CD4-positive, alpha-beta memory T cell (primary cell): Measurements from ENCODE around the gene TTYH3. TPM values are rescaled to one million over a fixed set of nuclear protein-coding genes. Genes with fewer than 3 reads are reported as not detected.

Experiments used
- CTCF ChIA-PET: fragments of 350-600 bp; sonication (Branson Sonifier 250); formaldehyde crosslinking; loops from one replicate; lab custom pipeline; 2021; ENCODE audit warnings: inconsistent platforms; ENCODE audit not compliant: partially characterized antibody; lab: Charles Lee
- POLR2A ChIA-PET: fragments of 350-600 bp; sonication (Branson Sonifier 250); formaldehyde crosslinking; loops from one replicate; lab custom pipeline; 2021; ENCODE audit not compliant: partially characterized antibody; lab: Charles Lee
- DNase-seq, 5 donors: peaks; one replicate each; pipeline versions ENCODE4 v3.0.0 to v3.0.0-alpha.2; 2020 to 2022; ENCODE audit warnings: mixed read lengths in 1 of 5
- H3K27ac ChIP-seq: one replicate; pipeline ENCODE4 v1.7.0; 2013; ENCODE audit warnings: low read depth, low read length
- H3K27me3 ChIP-seq: 2 replicates; pipeline ENCODE4 v1.7.0; 2013; ENCODE audit warnings: mild to moderate bottlenecking, low read length, moderate library complexity; ENCODE audit not compliant: insufficient read depth
- H3K36me3 ChIP-seq: 2 replicates; pipeline ENCODE4 v1.7.0; 2013; ENCODE audit warnings: mild to moderate bottlenecking, low read length, moderate library complexity; ENCODE audit not compliant: insufficient read depth
- H3K4me1 ChIP-seq: 2 replicates; pipeline ENCODE4 v1.7.0; 2013; ENCODE audit warnings: mild to moderate bottlenecking, low read length, moderate library complexity; ENCODE audit not compliant: insufficient read depth
- H3K4me3 ChIP-seq, 2 donors: one replicate each; pipeline ENCODE4 v1.7.0; 2013; ENCODE audit warnings: low read length in 2 of 2, mild to moderate bottlenecking in 1 of 2
- H3K9me3 ChIP-seq, 2 donors: one replicate each; pipeline ENCODE4 v1.7.0; 2013; ENCODE audit warnings: low read length in 2 of 2, control low read depth in 1 of 2; ENCODE audit not compliant: control insufficient read depth in 1 of 2
- H3K27ac Mint-ChIP-seq, 7 donors: one replicate each; pipeline ENCODE4 v1.8.0; 2020 to 2021; ENCODE audit warnings: mixed read lengths in 7 of 7, mild to moderate bottlenecking in 6 of 7, inconsistent platforms in 3 of 7, moderate library complexity in 3 of 7
- H3K27me3 Mint-ChIP-seq, 2 donors: one replicate each; pipeline ENCODE4 v1.8.0; 2020 to 2021; ENCODE audit warnings: mixed read lengths in 2 of 2
- H3K36me3 Mint-ChIP-seq, 2 donors: one replicate each; pipeline ENCODE4 v1.8.0; 2020 to 2021; ENCODE audit warnings: mixed read lengths in 2 of 2, inconsistent platforms in 1 of 2, mild to moderate bottlenecking in 1 of 2
- H3K4me1 Mint-ChIP-seq, 4 donors: one replicate each; pipeline ENCODE4 v1.8.0; 2020 to 2021; ENCODE audit warnings: mixed read lengths in 4 of 4, mild to moderate bottlenecking in 1 of 4
- H3K4me3 Mint-ChIP-seq, 8 donors: one replicate each; pipeline ENCODE4 v1.8.0; 2020 to 2021; ENCODE audit warnings: mixed read lengths in 8 of 8, mild to moderate bottlenecking in 7 of 8, moderate library complexity in 6 of 8, inconsistent platforms in 3 of 8
- H3K9me3 Mint-ChIP-seq, 8 donors: one replicate each; pipeline ENCODE4 v1.8.0; 2020 to 2021; ENCODE audit warnings: mixed read lengths in 8 of 8, mild to moderate bottlenecking in 5 of 8, inconsistent platforms in 3 of 8, moderate library complexity in 1 of 8
- intact Hi-C: fragments of 100-400 bp; cut with micrococcal nuclease; formaldehyde crosslinking; loops from one replicate; pipeline ENCODE4 v1.15.1; 2023
- polyA plus RNA-seq, 2 donors: library from polyadenylated mRNA; unstranded; fragments of 300-500 nt; fragmentation: Illumina TruSeq; gene quantifications; one replicate each; pipeline ENCODE4 v1.2.3, GENCODE V29; 2021
- total RNA-seq, 2 experiments: library from RNA; stranded (reverse); gene quantifications; one replicate each; pipeline ENCODE4 v1.2.3, GENCODE V29; 2021

TTYH3 gene
- total and polyA plus RNA-seq, 4 experiments from 2014 or later, result 0.14 to 12.0 (median 5.8) TPM

- ChIA-PET POLR2A (no interaction called here), CTCF (interaction anchor here (1.2 kb wide), 1 partner anchor 12 kb away, joined by 3 read pairs; no protein-coding TSS in a partner anchor)
- Histone ChIP-seq H3K27ac (no peak overlapping the region), H3K27me3 (no peaks in the 10 kb centered on the region), H3K4me3 (no peak overlapping the region), H3K9me3 (no peaks in the 10 kb centered on the region), H3K36me3 (no peaks in the 10 kb centered on the region), H3K4me1 (no peaks in the 10 kb centered on the region)
- intact Hi-C loops, result no loop called here
- Mint-ChIP-seq H3K4me1 (peaks cover 0 to 3% (median 0%) of the 10 kb centered on the region in 4 donors), H3K27ac (no peak overlapping the region), H3K4me3 (no peak overlapping the region), H3K27me3 (no peaks in the 10 kb centered on the region), H3K9me3 (no peaks in the 10 kb centered on the region), H3K36me3 (peaks cover 0 to 4% of the 10 kb centered on the region in 2 donors)
- DNase-seq, result no peak
Measured at GRCh38 chr7:2661096-2661449, 29.3 kb downstream of the TTYH3 start.

GRCh38 chr7:2661602-2662272 lies 30.0 kb downstream of the TTYH3 start:
- ChIA-PET POLR2A (no interaction called here), CTCF (no interaction called here)
- H3K27ac Mint-ChIP-seq, result no peak overlapping the region
- H3K4me1 Mint-ChIP-seq, result peaks cover 0 to 3% (median 0%) of the 10 kb centered on the region in 4 donors
- H3K9me3 Mint-ChIP-seq, result no peaks in the 10 kb centered on the region
- no peak for DNase-seq
- H3K27me3 Mint-ChIP-seq, result peaks cover 2 to 3% of the 10 kb centered on the region in 2 donors
- Histone ChIP-seq H3K36me3 (no peaks in the 10 kb centered on the region), H3K4me1 (no peaks in the 10 kb centered on the region), H3K27ac (no peak overlapping the region), H3K4me3 (no peak overlapping the region), H3K9me3 (no peaks in the 10 kb centered on the region), H3K27me3 (no peaks in the 10 kb centered on the region)
- H3K36me3 Mint-ChIP-seq, result peaks cover 0 to 4% of the 10 kb centered on the region in 2 donors
- intact Hi-C loops, result no loop called here
- H3K4me3 Mint-ChIP-seq, result no peak overlapping the region

GRCh38 chr7:2662273-2663120 lies 30.7 kb downstream of the TTYH3 start:
- H3K4me3 Mint-ChIP-seq, result no peak overlapping the region
- no peaks in the 10 kb centered on the region for H3K36me3 Mint-ChIP-seq
- no peaks in the 10 kb centered on the region for H3K9me3 Mint-ChIP-seq
- Histone ChIP-seq H3K36me3 (no peaks in the 10 kb centered on the region), H3K4me3 (no peak overlapping the region), H3K4me1 (no peaks in the 10 kb centered on the region), H3K9me3 (no peaks in the 10 kb centered on the region), H3K27me3 (no peaks in the 10 kb centered on the region), H3K27ac (no peak overlapping the region)
- no peak for DNase-seq
- peaks cover 3 to 4% of the 10 kb centered on the region in 2 donors for H3K27me3 Mint-ChIP-seq
- H3K4me1 Mint-ChIP-seq, result no peaks in the 10 kb centered on the region
- no peak overlapping the region for H3K27ac Mint-ChIP-seq
- intact Hi-C loops, result no loop called here
- POLR2A ChIA-PET, result no interaction called here
- CTCF ChIA-PET, result no interaction called here

DNA sequence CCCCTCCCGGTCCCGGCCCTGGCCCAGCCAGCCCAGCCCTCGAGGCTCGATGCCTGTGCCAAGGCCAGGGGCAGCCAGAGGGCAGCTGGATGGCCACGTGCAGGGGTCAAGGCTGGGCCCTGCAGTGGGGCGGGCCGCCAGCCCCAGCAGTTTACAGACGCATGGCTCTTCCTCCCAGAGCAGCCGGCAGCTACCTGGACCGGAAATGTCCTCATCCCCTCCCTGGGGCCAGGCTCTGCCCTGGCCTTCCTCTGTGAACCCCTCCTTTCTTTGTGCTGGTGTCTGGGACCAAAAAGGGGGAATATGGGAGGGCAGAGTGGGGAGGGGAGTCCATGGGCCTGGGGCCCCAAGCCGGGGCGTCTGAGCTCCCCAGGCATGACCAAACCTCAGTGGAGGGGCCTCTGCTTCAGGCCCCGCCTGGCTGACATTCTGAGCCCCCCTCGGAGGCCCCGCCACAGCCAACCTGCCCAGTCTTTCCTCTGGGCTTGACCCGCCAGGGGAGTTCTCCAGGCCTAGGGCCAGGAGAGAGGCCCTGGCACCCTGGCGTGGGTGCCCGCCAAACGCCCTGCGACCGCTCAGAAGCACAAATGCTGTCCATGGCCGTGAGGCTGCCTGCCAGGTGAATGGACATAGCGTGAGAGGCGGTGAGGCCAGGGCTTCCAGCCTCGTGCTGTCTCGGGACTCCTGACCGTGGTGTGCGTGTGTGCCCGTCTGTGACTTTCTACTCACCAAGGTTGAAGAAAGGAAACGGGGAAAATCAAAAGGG lies 31.5 kb downstream of the TTYH3 start:
- Histone ChIP-seq H3K36me3 (no peaks in the 10 kb centered on the region), H3K27ac (no peak overlapping the region), H3K4me3 (no peak overlapping the region), H3K4me1 (no peaks in the 10 kb centered on the region), H3K27me3 (no peaks in the 10 kb centered on the region), H3K9me3 (no peaks in the 10 kb centered on the region)
- POLR2A ChIA-PET, result no interaction called here
- intact Hi-C loops, result no loop called here
- CTCF ChIA-PET, result no interaction called here
- Mint-ChIP-seq H3K36me3 (no peaks in the 10 kb centered on the region), H3K4me3 (no peak overlapping the region), H3K9me3 (no peaks in the 10 kb centered on the region), H3K4me1 (no peaks in the 10 kb centered on the region), H3K27ac (no peak overlapping the region), H3K27me3 (peaks cover 6 to 9% of the 10 kb centered on the region in 2 donors)
- DNase-seq, result no peak

- Mint-ChIP-seq H3K27me3 (peaks cover 6 to 11% of the 10 kb centered on the region in 2 donors), H3K27ac (no peak overlapping the region), H3K4me3 (no peak overlapping the region), H3K4me1 (no peaks in the 10 kb centered on the region), H3K36me3 (no peaks in the 10 kb centered on the region), H3K9me3 (no peaks in the 10 kb centered on the region)
- no peaks in the 10 kb centered on the region for H3K9me3 ChIP-seq
- no peak overlapping the region for H3K27ac ChIP-seq
- no peaks in the 10 kb centered on the region for H3K36me3 ChIP-seq
- intact Hi-C loops, result no loop called here
- ChIA-PET CTCF (interaction anchor here (12.1 kb wide), 1 partner anchor 49 kb away, joined by 220 read pairs; no protein-coding TSS in a partner anchor), POLR2A (no interaction called here)
- no peak overlapping the region for H3K4me3 ChIP-seq
- no peaks in the 10 kb centered on the region for H3K4me1 ChIP-seq
- no peak for DNase-seq
- no peaks in the 10 kb centered on the region for H3K27me3 ChIP-seq
Measured at GRCh38 chr7:2663960-2664359, 32.2 kb downstream of the TTYH3 start.

- H3K27ac Mint-ChIP-seq, result no peak overlapping the region
- no peak for DNase-seq
- no peaks in the 10 kb centered on the region for H3K36me3 Mint-ChIP-seq
- Histone ChIP-seq H3K36me3 (no peaks in the 10 kb centered on the region), H3K27ac (no peak overlapping the region), H3K27me3 (no peaks in the 10 kb centered on the region), H3K4me3 (no peak overlapping the region), H3K9me3 (no peaks in the 10 kb centered on the region), H3K4me1 (no peaks in the 10 kb centered on the region)
- H3K27me3 Mint-ChIP-seq, result peaks cover 8 to 11% of the 10 kb centered on the region in 2 donors
- H3K4me1 Mint-ChIP-seq, result peaks cover 0 to 5% (median 0%) of the 10 kb centered on the region in 4 donors
- intact Hi-C loops, result no loop called here
- H3K9me3 Mint-ChIP-seq, result no peaks in the 10 kb centered on the region
- ChIA-PET POLR2A (no interaction called here), CTCF (interaction anchor here (0.7 to 12.1 kb wide), 3 partner anchors 8 to 197 kb away, joined by 3 to 220 read pairs (median 3); no protein-coding TSS in a partner anchor)
- H3K4me3 Mint-ChIP-seq, result no peak overlapping the region
Measured at GRCh38 chr7:2665359-2665791, 33.6 kb downstream of the TTYH3 start.

DNA sequence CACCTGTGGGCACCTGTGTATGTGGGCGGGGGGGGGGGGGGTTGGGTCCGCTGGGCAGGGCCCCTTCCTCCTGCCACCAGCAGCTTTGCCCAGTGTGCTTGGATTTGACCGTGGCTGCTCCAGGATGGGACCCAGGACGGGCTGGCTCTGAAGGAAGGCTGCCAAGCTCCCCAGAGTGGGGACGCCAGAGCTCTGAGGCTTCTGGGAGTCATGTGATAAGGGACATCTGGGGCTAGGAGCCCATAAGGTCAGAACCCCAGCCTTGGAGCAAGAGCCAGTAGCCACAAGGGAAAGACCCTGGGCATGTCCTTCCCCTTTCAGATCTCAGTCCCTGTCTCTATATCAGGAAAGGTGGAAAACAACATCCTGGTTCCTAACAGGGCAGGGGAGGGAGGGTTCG lies 34.4 kb downstream of the TTYH3 start:
- Histone ChIP-seq H3K27me3 (no peaks in the 10 kb centered on the region), H3K4me3 (no peak overlapping the region), H3K36me3 (no peaks in the 10 kb centered on the region), H3K27ac (no peak overlapping the region), H3K4me1 (peaks cover 5% of the 10 kb centered on the region), H3K9me3 (no peaks in the 10 kb centered on the region)
- Mint-ChIP-seq H3K9me3 (no peaks in the 10 kb centered on the region), H3K4me3 (no peak overlapping the region), H3K4me1 (peaks cover 0 to 12% (median 4%) of the 10 kb centered on the region in 4 donors), H3K27me3 (peaks cover 8 to 11% of the 10 kb centered on the region in 2 donors), H3K27ac (no peak overlapping the region), H3K36me3 (no peaks in the 10 kb centered on the region)
- intact Hi-C loops, result no loop called here
- DNase-seq, result no peak
- CTCF ChIA-PET, result interaction anchor here (1.1 to 12.1 kb wide), 2 partner anchors 47 to 198 kb away, joined by 3 to 220 read pairs; no protein-coding TSS in a partner anchor
- POLR2A ChIA-PET, result no interaction called here
